Endothelial cell (in vitro differentiated cells): ENCODE measurements around the gene TSPAN31. TPM values are rescaled to one million over a fixed set of nuclear protein-coding genes. Genes with fewer than 3 reads are reported as not detected.

Source experiments
- DNase-seq: peaks from one replicate; pipeline ENCODE4 v3.0.0; 2021; ENCODE audit warnings: low spot score
- H3K27ac Mint-ChIP-seq: one replicate; pipeline ENCODE4 v1.8.0; 2021; ENCODE audit warnings: mixed read lengths, inconsistent platforms; ENCODE audit not compliant: unreplicated experiment
- H3K27me3 Mint-ChIP-seq: one replicate; pipeline ENCODE4 v1.8.0; 2021; ENCODE audit warnings: mild to moderate bottlenecking, moderate library complexity, mixed read lengths, inconsistent platforms; ENCODE audit not compliant: unreplicated experiment
- H3K36me3 Mint-ChIP-seq: one replicate; pipeline ENCODE4 v1.8.0; 2021; ENCODE audit warnings: mild to moderate bottlenecking, low read depth, mixed read lengths, inconsistent platforms; ENCODE audit not compliant: unreplicated experiment
- H3K4me1 Mint-ChIP-seq: one replicate; pipeline ENCODE4 v1.8.0; 2021; ENCODE audit warnings: mild to moderate bottlenecking, mixed read lengths, inconsistent platforms; ENCODE audit not compliant: unreplicated experiment
- H3K4me3 Mint-ChIP-seq: one replicate; pipeline ENCODE4 v1.8.0; 2021; ENCODE audit warnings: mild to moderate bottlenecking, mixed read lengths, inconsistent platforms; ENCODE audit not compliant: unreplicated experiment
- H3K9me3 Mint-ChIP-seq: one replicate; pipeline ENCODE4 v1.8.0; 2021; ENCODE audit warnings: mixed read lengths, inconsistent platforms; ENCODE audit not compliant: unreplicated experiment
- CTCF ChIP-seq: fragments of 200-600 bp; sonication (generic); IDR thresholded peaks from one replicate; pipeline ENCODE4 v1.5.0; 2021; ENCODE audit warnings: antibody characterized with exemption; ENCODE audit not compliant: unreplicated experiment
- total RNA-seq: library from RNA; stranded (reverse); fragmentation: NEBNext Ultra II Directional; extraction: Animal tissue kit (Norgen Biotek cat#: 25700); gene quantifications from one replicate; pipeline ENCODE4 v1.2.1, GENCODE V29; 2021; ENCODE audit not compliant: unreplicated experiment

The TSPAN31 gene
- total RNA-seq, 1 donor from 2014 or later = 21.8 TPM

GRCh38 chr12:57765003-57765697 lies 20.3 kb downstream of the TSPAN31 start:
- Mint-ChIP-seq H3K4me3 (no peak overlapping the region), H3K27ac (no peak overlapping the region)
- DNase-seq = peak; percentile 44

GRCh38 chr12:57765698-57766463 lies 21.0 kb downstream of the TSPAN31 start:
- peaks cover 28% of the 10 kb centered on the region for H3K4me1 Mint-ChIP-seq
- no peak for DNase-seq
- peak overlapping the region; percentile 65 for H3K4me3 Mint-ChIP-seq
- H3K36me3 Mint-ChIP-seq = peaks cover 8% of the 10 kb centered on the region
- H3K9me3 Mint-ChIP-seq = no peaks in the 10 kb centered on the region
- peaks cover 32% of the 10 kb centered on the region for H3K27me3 Mint-ChIP-seq
- no peak overlapping the region for H3K27ac Mint-ChIP-seq
- no peak for TF ChIP-seq CTCF

More at GRCh38 chr12:57765003-57765697, 20.3 kb downstream of the TSPAN31 start:
- peaks cover 29% of the 10 kb centered on the region for H3K27me3 Mint-ChIP-seq
- peaks cover 28% of the 10 kb centered on the region for H3K4me1 Mint-ChIP-seq
- no peaks in the 10 kb centered on the region for H3K9me3 Mint-ChIP-seq
- no peak for TF ChIP-seq CTCF
- H3K36me3 Mint-ChIP-seq = peaks cover 8% of the 10 kb centered on the region

GRCh38 chr12:57766464-57767304 lies 21.8 kb downstream of the TSPAN31 start, which contains the start of gene CYP27B1:
CYP27B1 (minus strand) TSS chr12:57767078; CDS start chr12:57767041, 37 bp downstream.
- Mint-ChIP-seq H3K36me3 (peaks cover 11% of the 10 kb centered on the region), H3K4me1 (peaks cover 32% of the 10 kb centered on the region), H3K27ac (no peak within 1 kb of the TSS), H3K27me3 (peaks cover 34% of the 10 kb centered on the region), H3K4me3 (peak within 1 kb of the TSS; percentile 65), H3K9me3 (no peaks in the 10 kb centered on the region)
- DNase-seq = no peak
- TF ChIP-seq CTCF = no peak

GRCh38 chr12:57767305-57767698 lies 22.5 kb downstream of the TSPAN31 start:
- DNase-seq = no peak
- Mint-ChIP-seq H3K27ac (no peak overlapping the region), H3K27me3 (peaks cover 34% of the 10 kb centered on the region), H3K36me3 (peaks cover 11% of the 10 kb centered on the region), H3K4me1 (peaks cover 34% of the 10 kb centered on the region), H3K4me3 (no peak overlapping the region), H3K9me3 (no peaks in the 10 kb centered on the region)
- no peak for TF ChIP-seq CTCF
